NCI-H82 (cell line): ENCODE data around the gene ARFGAP2.
A peak's percentile ranks its signal among the peaks of the same experiment; 100 is the strongest.

ENCODE experiments used
- DNase-seq: peaks from one replicate; lab custom pipeline; 2025; lab: John Stamatoyannopoulos, UW

ARFGAP2 gene

DNA sequence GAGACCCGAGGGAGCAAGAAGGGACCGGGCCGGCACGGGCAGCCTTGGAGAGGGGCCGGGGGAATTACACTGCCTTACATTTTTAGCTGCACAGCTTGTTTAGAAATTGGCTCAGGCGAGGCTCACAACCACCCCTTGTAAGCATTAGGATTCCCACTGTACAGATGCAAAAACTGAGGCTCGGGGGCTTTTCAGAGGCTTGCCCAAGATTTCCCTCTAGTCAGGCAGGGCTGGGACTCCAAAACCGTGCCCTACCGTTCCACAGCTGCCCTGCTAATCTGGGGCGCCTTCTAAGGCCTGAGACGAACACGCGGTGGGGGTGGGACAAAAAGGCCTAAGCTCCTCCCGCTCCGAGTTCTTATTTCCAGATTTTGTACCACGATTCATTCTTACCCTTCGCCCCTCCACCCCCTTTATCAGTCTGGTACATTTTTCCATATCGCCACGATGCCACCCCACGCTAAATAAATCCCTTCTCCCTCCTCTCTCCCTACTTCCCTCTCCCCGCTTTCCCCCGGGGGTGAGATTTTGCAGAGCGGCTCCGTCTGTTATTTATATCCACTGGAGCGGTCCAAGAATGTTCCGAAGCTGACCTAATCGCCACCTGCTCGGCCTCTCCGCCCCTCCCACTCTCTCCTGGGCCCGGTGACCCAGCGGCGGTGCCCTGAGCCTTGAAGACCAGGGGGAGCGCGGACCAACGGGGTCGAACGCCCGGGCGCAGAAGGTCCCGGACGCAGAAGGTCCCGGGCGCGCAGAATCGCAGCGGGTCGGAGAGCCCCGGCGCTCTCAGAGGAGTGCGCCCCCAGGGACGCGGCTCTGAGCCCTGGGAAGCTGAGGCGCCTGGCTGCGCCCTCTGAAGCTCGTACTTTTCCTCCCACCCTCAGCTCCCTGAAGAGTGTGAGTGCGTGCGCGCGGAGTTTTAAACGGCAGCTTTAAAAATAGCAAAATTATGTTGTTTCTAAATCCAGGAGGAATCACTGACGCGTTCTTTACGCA is 10.3 kb upstream of the ARFGAP2 start:
- peak; percentile 90 for DNase-seq

DNA sequence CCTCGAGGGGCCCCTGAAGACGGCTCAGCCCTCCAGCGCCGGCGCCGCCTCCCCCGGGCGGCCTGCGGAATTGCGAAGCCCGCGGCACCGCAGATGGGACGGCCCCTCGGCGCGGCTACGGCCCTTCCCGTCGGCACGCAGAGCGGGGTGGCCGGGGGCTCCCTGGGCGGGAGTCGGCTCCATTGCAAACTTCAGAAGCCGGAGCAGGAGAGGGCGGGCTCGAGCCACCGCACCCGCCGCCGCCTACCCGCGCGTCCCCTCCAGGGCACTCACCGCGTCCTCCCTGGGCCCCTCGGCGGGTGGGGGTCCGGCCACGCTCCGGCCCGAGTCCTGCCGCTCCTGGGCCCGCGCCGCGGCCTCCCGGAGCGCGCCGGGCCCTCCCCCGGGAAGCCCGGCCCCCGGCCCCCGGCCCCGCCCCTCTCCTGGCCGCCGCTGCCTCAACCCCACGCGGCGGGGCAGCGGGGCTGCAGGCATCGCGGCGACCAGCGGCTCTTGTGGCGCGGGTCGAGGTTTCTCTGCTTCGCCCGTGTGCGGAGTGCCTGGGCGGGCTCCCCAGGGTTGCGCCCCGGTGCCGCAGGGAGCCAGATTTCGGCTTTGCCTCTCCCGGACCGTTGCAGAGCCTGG is 9.5 kb upstream of the ARFGAP2 start, which contains the start of gene PACSIN3:
PACSIN3 (minus strand) TSS at position 359 of the 624 bp plus-strand sequence. CDS start 3,707 bp downstream, outside the sequence.
- peak; percentile 66 for DNase-seq

DNA sequence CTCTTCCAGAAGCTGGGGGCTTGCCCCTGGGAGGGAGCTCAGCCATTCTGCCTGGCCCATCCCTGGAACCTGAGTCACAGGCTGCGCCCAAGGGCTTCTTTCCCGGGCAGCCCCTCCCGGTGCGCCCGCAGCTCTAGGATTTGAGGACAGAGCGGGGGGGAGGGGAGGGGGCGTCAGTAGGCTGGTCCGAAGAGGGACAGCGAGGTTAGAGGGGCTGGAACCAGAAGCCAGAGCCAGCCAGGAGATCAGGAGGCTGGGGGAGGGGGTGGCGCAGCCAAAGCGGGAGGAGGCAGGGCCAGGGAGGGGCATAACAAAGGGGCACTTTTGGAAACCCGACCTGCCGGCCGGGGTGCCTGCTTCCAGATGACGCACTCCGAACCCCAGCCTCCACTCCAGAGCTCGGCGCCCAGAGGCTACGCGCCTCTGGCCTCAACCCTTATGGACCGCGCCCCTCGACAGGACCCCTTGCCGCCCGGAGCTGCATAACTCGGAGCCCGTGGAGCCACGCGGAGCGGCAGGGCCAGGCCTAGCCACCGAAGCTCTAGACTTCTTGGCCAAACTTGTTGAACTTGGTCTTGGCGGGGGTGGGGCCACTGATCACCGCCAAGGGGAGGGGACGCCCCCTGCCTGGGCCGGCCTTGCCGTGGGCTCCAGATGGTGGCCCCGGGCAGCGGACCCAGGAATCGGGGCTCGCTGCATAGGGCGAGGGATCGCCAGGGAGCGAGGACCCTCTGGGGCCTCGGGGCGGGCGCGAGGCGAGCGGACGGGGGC is 8.8 kb upstream of the ARFGAP2 start:
- DNase-seq: peak; percentile 53

DNA sequence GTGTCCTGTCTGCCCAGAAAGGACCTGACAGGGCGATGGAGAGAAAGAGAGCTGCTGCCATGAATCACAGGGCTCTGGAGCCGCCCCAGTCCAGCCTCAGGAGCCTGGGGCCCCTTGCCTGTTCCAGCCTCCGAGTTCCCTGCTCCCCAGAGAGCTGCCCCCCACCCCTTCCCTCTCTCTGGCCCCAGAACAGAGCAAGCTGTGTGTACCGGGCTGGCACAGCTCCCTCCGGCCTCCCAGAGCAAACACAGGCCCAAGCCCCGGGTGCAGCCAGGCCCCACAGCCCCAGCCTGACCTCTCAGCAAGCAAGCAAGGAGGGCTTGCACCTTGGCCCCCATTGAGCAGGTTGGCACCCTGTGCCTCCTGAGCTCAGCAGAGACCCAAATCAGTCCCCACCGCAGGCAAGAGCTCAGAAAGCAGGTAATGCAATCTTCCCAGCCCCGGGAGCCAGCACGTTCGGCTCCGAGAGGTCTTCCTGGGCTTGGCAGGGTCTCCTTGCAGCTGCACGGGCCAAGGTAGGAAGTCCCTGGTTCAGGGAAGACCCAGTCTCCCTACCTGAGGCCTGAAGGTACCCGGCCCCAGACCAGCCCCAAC is 8.1 kb upstream of the ARFGAP2 start:
- no peak for DNase-seq

DNA sequence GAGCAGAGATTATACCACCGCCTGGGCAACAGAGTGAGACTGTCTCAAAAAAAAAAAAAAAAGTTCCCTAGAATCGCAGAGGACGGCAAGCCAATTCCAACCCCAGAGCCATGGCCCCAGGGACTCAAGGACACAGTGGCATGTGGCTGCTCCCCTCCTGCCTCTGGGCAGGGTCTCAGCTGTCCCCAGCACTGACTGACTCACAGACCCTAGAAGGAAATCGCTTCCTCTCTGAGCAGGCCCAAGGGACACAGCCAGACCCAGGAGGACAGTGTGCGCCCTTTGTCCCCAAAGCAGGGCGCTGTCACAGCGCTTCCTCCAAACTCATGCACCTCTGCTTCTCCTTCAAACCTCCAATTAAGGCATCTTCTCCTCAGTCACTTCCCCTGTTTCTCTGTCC is 7.3 kb upstream of the ARFGAP2 start:
- no peak for DNase-seq

DNA sequence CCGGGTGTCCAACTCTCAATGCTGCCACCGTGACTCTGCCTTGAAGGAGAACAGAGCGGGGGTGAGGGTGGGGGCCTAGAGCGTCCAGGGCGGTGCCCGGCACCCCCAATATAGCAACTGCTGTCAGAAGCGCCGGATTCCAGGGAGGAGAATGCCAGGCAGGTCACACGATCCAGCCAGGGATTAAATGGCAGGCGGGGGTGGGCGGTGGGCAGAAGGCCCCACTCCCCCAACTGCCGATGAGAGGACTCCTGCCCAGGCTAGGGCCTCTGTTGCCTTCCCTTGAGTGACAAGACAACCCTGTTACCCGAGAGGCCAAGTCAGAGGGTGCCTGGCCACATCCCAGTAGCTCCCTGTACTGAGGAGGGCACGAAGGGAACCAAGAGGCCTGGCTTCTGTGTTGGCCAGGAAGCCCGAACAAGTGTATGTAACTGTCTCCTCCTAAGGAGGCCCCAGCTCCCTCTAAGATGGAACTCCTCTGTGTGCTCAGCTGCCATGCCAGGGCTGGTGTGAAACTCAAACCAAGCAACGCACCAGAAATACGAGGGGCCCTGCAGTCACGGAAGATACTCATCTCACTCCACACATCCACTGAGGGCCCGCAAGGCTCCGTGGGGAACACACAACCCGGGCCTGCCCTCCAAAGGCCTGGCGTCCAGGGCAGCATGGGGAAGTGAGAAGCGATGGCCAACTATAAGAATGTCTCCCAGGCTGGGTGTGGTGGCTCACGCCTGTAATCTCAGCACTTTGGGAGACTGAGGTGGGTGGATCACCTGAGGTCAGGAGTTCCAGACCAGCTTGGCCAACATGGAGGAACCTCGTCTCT is 6.6 kb upstream of the ARFGAP2 start:
- no peak for DNase-seq

DNA sequence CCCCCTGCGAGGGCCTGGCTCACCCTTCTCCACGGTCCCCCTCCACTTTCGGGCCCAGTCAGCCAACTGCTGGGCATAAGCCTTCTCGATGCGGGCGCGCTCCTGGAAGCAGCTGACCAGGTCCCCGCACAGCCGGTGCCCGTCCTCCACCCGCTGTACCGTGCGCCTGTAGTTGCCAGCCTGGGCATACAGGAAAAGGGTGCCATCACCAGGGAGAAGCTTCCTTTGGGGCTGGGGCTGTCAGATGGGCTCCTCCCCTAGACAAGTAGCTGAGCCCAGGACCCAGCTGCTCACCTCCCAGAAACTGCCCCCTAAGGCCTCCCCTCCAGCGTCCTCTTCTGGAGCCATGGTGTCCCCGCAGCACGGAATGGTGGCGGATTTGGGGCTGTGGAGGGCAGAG is 5.7 kb upstream of the ARFGAP2 start:
- no peak for DNase-seq

DNA sequence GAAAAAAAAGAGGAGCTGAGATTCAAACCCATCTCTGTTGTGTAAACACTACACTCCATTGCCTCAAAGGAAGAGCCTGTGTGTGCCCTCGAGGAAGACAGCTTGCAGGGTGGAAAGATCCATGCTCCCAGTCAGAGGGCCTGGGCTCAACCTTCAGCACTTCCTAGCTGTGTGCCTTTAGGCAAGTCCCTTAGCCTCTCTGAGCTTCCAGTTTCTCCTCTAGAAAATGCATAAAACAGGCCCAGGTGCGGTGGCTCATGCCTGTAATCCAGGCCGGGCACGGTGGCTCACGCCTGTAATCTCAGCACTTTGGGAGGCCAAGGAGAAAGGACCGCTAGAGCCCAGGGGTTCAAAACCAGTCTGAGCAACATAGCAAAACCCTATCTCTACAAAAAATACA is 4.6 kb upstream of the ARFGAP2 start:
- DNase-seq: no peak

DNA sequence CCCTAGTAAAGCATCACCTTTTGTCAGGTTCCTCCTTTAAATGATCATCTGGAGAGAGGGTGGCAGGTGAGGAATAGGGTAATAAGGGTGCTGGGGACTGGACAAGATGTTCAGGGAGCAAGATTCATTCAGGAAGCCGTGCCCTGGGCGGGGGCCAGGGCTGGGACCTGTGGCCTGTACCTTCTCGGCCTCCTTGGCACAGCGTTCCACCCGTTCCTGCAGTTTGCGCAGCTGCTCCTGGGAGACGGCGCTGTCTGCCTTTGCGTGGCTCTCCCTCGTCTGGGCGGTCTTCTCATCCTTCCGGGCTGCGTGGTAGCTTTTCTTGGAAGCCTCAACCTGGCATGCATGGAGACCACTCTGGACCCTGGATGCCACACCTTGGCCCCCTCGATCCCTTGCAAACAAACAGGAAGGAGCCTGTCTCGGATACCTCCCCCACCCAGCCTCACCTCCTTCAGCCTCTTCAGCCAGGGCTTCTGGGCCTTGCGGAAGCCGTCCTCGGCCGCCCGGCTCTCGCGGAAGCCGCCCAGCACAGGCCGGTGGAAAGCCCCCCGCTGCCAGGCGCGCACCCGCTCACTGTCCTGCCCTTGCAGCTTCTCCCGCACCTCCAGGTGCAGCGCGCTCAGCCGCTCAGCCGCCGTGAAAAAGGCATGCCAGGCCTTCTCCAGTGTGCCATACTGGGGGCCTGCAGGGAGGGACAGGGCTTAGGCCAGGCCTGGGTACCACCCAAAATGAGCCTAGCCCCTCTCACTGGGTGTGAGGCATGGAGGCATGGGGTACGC is 3.5 kb upstream of the ARFGAP2 start:
- no peak for DNase-seq

DNA sequence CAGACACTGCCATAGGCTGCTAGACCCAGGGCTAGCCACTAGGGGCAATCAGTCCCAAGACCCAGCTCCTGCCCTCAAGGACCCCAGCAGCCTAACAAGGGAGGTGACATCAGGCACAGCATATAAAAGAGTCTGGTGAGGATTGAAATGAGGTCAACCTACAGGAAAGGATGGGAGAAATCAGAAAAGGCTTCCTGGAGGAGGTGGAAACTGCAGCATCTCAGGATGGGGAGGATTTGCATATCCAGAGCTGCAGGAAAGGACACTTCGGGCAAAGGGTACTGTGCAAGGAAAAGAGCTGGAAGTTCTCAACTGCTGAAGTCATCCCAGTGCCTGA is 2.9 kb upstream of the ARFGAP2 start:
- peak; percentile 76 for DNase-seq

DNA sequence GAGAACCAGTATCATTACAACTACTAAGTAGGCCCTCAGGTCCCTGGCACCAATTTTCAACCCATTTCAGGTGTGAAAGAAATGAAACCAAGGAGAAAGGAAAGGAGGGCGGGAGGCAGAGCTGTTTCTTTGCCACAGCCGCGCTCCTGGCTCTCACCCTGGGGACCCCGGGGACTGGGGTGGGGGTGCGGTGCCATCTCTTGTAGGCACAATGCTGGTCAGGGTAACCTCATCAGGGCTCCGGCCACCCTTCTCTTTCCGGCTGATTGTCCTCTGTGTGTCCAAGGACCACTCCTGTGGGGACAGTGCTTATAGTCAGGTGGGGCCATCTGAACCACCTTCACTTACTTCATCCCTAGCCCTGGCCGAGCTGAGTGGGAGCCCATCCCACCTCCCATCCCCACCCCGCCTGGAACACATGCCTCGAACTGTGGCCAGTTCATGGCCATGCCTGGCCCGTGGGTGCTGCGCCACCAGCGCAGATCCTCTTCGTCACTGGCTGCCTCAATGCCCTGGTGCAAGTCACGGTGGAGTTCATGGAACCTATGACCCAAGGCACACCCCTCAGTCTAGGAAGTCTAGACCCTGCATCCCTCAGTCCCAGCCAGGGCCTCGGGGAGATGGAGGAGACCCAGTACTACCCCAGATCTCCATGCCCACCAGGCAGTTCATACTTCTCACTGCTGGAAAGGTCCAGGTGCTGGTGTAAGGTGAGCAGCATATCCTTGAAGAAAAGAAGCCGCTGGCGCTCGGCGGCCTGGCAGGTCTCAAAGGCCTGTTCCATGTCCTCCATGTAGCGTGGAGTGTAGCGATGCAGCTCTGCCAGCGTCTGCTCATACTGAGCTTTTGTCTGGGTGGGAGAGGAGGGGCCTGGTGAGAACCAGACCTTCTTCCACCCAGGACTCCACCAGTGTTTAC is 2.3 kb upstream of the ARFGAP2 start:
- DNase-seq: no peak

DNA sequence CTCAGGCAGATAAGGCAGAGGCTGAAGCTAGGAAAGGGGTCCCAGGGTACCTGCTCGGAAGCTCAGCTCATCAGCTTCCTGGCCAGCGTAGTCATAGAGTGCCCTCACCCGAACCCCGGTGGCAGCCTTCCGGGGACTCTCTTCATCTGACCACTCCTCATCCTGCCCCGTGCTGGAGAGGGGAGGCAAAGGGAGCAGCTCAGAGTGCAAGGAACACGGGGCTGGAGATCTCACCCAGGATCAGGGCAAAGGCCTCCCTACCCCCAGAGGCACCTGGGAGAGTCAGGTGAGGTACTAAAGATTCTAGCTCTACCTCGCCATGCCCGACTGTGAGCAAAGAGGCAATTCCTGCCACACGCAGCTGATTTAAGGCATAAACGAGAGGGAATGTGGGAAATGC is 1.6 kb upstream of the ARFGAP2 start:
- no peak for DNase-seq

DNA sequence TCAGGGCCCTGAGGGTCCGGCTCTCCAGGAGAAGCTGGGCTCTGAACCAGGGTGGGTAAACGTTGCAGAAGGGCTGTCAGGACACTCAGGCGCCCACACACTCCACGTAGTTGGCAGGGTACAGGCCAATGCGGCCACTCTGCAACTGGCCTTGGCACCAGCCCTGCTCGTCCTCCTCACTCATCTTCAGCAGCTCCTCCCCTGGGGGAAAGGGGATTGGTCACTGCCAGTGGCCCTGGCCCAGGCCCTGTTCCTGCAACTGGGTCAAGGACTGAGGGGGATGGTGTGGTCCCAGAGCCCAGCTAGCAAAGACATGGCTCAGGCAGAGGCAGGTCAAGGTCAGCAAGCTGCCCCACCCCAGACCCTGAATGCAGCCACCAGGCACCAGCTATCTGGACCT is 1.2 kb upstream of the ARFGAP2 start:
- DNase-seq: no peak

DNA sequence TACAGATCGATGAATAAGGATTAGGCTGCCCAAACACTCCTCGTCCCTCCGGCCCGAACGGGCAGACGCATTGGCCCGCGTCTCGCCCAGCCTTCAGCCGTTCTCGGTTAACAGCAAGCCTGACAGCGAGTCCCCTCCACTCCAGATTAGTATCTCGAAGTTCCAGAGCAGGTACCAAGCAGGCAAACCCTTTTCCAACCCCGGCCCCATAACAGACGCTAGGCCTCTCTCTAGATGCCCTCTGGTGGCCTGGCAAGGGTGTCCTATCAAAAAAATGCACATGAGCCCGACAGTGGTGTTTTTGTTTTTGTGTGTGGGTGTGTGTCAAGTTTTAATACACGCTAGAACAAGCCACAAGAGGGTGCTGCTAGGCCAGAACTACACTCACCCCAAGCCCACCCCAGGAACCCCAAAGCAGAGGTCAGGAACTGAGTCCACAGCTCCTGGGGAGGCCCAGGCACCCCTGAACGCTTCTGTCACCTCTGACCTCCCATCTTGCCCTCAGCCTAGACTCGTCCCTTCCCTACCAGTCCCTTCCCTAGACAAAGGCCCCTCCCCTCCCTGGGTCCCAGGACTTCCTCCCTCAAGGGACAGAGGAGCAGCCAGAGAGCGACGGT is 658 bp upstream of the ARFGAP2 start:
- peak; percentile 80 for DNase-seq

DNA sequence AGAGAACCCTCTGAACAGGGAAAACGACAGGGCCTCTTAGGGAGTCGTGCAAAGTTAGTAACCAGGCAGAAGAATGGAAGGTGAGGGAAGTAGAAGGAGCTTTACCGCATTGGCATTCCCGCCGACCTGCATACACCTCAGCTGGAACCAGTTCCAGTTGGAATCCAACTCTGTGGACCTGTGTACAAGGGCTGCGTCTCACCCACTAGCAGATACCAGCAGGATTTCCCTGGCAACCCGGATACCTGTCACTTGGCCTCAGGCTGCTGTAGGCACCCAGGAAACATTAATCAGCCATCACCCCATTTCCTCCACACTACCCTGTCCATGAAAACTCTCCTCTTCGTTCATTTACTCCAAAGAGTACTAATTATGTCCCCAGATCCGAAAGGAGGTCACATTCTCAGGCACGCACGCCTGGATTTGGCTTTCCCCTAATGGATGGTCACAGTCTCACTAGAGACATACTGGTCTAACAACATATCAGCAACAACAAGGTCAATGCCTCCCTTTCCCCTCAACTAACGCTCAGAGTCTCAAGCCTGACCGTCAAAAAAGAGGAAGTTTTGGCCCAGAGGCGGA is 842 bp downstream of the ARFGAP2 start:
- DNase-seq: no peak

DNA sequence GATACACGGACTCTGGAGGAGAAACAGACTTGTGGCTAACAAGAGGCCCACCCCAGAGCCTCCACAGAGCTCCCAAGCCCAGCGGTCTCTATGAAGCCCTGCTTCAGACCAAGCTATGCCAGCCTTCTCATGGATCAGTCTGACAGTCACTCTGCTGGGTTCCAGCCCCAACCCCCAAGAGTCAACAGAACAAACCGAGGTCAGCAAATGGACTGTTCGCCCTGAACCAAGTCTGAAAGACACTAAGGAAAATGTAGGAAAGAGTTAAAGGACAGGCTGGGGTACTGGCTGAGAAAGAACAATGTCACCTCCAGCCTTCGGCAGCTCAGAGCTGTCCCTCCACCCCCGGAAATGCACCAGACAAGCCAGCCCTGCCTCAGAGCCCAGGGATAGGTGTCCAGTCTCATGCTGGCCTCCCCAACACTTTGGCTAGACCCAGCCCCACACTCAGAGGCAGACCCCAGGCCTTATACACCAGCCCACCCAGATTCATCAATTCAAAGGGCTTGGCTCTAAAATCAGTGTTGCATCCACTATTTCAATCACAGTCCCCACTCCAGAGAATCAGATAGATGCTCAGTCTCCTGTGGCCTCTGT is 3.8 kb downstream of the ARFGAP2 start:
- DNase-seq: no peak

DNA sequence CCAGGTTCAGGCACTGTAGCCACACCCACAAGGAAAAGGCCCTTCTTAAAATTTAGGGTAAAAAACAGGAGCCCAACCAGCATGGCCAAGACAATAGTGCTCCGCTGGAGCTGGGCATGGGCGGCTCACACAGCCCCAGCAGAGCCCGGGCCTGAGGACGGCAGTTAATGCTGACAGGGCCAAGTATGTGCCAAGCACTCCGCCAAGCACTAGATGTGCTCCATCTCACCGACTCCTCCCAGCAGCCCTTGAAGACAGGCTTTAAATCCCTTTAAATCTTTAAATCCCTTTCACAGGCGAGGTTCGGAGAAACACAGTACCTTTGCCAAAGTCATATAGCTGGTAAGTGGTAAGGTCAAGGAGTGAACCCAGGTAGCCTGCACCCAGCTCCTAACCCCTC is 4.8 kb downstream of the ARFGAP2 start:
- DNase-seq: peak; percentile 78
